ENCODE results near the gene CCL4L2.
A peak's percentile ranks its signal among the peaks of the same experiment; 100 is the strongest.
"Not testable (repeated sequence)": the region's sequence is repeated elsewhere in the genome, so short reads cannot be mapped to it uniquely, and the experiment has no call there.

The CCL4L2 gene

DNA sequence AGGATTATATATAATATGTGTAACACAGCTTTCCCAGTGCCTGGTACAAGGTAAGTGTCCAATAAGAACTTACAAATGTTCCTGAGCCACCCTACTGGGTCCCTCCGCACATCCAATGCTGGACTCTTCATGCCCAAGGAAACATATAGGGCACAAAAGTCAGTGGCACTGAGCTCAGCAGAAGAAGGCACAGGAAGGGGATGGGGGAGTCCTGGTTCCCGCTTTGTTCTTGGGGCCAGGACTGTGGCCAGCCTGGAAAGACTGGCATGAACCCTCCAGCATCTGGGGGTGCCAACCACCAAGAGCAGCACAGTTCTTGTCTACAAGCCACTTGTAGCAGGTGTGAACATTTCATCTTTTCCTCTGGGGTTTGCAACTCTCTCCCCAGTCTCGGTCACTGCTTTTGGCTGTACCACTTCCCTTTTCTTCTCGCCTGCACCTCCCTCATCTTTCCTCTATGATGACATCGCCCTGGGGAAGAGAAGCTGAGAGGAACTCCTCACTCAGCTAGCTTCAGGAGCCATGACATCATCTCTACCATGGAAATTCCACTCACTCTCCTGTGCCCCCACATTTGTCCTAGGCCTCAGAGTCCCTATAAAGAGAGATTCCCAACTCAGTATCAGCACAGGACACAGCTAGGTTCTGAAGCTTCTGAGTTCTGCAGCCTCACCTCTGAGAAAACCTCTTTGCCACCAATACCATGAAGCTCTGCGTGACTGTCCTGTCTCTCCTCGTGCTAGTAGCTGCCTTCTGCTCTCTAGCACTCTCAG is at the start of gene CCL4L2:
CCL4L2 (plus strand) TSS at position 625 of the 773 bp plus-strand sequence.
- DNase-seq = not testable (repeated sequence)

GRCh38 chr17:36168836-36169235 is 42.0 kb upstream of the CCL4L2 start:
- not testable (repeated sequence) for DNase-seq

DNA sequence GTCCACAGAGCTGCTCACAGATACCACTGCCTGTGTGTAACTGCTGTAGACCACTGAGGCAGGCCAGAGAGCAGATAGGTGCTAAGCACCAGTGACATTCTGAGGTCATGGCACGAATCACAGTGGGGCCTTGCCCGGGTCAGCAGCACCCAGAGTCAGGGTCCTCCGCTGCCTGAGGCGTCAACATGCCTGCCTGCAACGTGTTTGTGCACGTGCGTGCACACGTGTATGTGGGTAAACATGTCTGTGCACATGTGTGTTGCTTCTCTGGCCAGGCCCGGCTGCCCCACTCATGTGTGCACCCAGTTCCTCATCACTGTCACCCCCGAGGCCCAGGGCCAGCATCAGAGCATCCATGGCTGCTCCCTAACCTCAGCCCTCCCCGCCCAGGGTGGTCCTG is 34.3 kb upstream of the CCL4L2 start, which contains the start of gene TBC1D3B:
TBC1D3B (minus strand) TSS at position 101 of the 400 bp plus-strand sequence. CDS start 1,586 bp downstream, outside the sequence.
- DNase-seq = not testable (repeated sequence)

GRCh38 chr17:36181446-36182175 is 29.3 kb upstream of the CCL4L2 start:
- not testable (repeated sequence) for DNase-seq

DNA sequence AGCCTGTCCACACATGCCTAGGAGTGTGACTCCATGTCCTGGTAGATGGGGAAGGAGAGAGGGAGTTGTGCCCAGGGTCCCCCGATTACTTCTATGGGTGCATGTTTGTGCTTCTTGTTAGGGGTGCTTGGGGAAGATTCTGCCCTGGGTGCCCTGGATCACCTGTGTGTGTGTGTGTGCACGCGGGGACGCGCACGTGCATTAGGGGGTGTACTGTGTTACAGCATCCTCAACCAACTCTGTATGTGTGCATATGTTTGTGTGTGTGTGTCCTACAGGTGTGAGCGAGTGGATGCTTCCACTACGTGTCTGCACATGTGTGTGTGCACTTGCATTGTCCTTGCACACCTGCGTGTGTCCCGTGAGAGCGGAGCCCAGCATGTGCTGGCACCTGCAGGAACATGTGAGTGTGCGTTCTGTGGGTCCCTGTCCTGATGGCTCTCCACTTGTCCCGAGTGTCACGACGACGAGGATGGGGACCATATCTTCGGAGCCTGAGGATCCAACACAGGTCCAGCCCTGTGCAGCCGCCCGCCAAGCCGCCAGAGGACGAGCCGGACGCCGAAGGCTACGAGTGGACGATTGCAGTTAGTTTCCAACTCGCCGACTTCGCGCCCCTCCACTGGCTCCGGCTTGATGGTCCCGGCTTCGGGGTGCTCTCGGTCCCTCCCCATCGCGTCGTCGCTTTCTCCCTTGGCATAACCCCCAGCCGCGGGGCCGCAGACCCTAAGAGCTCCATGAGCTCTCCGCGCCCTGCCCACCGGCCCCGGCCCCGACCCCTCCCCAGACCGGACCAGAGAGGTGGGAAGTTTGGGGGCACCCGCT is 28.5 kb upstream of the CCL4L2 start:
- DNase-seq = no peak

DNA sequence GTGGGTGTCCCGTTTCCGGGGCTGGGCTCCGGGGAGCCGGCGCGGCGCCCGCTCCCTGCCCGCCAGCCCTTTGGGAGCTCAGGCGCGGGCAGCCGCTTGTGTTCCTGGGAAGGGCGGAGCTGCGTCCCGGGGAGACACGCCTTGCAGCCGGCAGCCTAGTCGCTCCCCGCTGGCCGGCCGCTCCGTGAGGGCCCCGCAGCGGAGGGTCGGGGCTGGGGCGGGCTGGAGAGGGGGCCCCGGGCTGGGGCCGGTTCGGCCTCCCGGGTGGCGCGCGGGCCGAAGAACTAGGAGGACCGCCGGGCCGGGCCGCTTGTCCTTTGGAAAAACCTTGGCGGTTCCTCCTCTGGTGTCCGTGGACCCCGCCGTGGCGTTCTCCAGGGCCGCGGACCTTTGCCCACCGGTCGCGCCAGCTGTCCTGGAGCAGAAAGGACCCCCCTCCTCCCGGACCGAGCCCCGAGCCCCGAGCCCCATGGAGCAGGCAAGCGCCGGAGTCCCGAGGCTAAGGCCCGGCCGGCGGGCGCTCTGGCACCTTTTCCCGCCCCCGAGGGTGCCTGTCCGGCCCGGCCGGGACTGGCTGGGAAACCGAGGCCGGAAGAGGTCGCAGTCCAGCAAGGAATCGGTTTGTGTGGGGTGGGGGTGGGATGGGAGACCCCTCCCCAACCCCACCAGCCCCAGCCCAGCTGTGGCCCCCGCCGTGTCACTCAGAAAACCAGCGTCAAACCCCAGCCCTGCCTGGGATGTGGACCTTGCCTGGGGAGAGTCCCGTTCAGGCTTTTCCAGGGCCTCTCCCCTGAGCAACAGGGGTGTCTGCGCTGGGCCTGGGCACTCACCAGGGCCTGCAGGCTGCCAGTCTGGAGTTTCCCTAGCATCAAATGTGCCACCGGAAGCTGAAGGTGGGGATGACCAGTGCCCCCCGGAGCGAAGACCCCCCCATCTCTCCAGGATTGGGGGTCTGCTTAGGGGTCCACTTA is 27.6 kb upstream of the CCL4L2 start:
- DNase-seq = peak; percentile 38

DNA sequence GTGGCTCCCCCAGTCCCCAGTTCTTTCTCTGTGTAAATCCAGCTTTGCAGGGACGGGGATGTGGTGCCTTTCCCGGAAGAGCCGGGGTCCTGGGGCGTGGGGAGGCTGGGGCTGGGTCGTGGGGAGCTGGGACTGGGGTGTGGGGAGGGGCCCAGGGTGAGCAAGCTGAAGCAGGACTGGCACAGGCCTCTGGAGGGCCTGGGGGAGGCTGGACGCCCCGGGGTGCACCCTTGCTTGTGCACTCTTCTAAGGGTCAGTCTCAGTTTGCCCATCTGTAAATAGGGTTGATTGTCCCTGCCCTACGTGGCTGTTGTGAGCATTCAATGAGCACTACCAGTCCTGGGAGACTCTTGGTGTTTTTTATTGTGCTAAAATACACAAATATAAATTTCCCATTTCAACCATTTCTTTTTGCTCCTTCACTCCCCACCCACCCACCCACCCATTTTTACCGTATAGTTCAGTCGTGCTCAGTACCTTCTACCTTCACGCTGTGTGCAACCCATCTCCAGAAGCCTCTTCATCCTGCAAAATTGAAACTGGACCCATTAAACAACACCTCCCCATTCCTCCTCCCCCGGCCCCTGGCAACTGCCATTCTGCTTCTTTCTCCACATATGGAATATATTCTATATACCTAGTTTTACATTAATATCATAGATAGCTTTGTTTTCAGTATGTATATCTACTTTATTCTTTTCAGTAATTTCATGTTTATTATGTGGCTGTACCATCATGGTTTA is 26.7 kb upstream of the CCL4L2 start:
- no peak for DNase-seq

DNA sequence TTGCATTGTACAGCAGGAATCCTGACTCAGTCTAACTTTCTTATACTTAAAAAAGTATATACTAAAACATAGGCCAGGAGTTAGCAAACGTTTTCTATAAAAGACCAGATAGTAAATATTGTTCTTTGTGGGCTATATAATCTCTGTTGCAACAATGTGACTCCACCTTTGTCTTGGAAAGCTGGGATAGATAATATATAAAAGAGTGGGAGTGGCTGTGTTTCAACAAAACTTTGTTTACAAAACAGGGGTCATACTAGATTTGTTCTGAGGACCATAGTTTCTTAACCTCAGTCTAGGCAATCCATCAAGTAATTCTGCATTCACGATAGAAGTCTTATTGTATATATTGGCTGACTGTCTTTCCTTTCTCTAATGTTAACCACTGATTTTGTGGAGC is 25.4 kb upstream of the CCL4L2 start:
- no peak for DNase-seq

- not testable (repeated sequence) for DNase-seq
Observed at GRCh38 chr17:36186810-36187763, 23.8 kb upstream of the CCL4L2 start.

DNA sequence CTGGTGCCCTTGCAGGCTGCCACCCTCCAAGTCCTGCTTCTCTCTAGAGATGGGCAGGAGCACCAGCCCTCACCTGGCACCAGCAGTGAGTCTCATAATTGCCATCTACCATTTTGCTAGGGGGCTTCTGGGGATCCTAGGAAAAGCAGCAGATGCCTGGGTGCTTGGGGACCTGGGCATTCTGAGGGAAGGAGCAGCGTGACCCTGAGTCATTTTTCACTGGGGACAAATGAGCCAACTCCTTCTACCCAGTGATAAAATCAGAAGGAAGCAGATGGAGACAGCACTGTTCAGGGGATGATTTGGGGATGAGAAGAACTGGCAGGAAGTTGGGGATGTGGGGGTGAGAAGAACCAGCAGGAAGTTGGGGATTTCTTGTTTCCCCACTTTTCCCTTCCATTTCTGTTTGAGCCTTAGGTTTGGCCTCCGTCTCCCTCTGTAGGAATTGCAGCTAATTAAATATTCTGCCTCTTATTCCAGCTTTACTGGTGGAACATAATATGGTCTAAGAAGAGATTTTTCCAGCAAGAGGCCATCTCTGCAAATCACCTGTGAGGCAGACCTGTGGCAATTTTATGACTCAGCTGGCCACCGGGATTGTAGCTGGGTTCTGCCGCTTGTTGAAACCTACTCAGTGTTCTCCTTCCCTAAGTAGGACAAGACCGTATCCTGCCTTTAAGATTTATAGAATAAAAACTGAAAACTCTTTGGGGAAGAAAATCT is 22.8 kb upstream of the CCL4L2 start:
- DNase-seq = not testable (repeated sequence)

GRCh38 chr17:36188891-36189306 is 22.0 kb upstream of the CCL4L2 start:
- no peak for DNase-seq

DNA sequence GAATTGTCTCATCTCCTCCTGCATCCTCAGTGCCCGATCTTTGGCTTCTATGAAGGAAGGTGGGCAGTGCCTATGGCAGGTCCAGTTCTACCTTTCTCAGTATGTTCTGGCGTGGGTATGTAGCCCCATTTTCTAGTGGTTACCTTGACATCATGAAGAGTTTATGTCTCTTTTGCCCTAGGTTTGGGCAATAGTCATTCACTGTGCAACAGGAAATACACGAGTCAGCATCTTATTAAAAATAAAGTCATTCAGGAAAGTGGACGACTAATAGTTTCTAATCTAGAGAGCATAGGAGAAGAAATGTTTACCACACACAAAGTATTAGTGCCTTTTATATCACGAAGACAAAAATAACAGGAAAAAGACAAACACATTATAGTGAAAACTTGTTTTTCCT is 20.9 kb upstream of the CCL4L2 start:
- not testable (repeated sequence) for DNase-seq

GRCh38 chr17:36190549-36191330 is 20.1 kb upstream of the CCL4L2 start:
- DNase-seq = not testable (repeated sequence)

DNA sequence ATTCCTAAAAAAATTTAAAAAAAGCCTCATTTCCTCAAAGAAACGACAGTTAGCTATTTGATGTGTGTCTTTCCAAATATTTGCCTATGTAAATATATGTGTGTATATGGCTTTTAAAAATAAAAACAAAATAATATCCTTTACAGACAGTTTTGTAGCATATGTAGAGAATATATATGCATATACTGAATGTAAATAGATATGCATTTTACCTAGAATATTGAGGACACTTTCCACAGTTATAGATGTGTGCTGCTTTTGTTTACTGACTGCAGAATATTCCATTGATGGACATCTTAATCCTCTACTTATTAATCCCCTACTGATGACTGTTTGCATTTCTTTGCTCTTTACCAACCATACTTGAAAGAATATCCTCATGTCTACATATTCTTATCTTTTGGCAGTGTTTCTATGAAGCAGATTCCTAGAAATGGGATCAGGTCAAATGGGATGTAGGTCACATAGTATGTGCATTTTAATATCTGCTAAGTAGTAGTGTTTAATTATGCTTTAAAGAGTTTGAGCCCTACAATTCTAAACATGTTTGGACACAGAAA is 17.6 kb upstream of the CCL4L2 start:
- no peak for DNase-seq

DNA sequence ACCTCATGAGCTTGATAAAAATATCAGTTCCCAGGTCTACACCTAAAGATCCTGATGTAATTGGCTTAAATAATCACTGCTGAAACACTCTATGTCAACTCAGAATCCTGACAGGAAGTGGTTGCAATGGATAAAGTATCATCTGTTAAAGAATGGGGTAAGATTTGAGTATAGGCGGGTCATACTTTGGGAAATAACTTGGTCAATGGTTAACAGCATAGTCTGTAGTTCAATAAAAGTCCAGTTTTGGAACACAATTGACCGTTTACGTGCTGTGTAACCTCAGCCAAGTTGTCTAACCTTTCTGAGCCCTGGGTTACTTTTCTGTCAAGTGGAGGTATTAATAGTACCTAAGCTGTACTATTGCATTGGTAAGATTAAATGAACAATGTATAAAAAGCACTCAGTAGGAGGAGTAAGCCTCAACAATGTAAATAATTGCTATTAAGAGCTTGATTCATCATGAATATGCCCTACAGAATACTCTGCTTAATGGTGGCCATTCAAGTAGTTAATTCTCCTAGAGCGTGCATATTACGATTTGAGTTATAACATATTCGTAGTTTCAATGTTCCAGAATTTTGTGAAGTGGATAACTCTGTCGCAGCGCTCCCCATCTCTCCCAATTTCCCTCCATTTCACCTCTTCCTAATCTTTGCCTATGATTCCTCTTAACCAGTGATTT is 16.6 kb upstream of the CCL4L2 start:
- not testable (repeated sequence) for DNase-seq

- not testable (repeated sequence) for DNase-seq
Observed at GRCh38 chr17:36194832-36195433, 15.9 kb upstream of the CCL4L2 start.
